A549 (cell line): ENCODE results near the gene RAD18. TPM values are rescaled to one million over a fixed set of nuclear protein-coding genes. Genes with fewer than 3 reads are reported as not detected.

Experiments used
- ATAC-seq, 2 experiments: fragments of 200-7000 bp in 1 of 2; fragments of >200 bp in 1 of 2; cut with Nextera tagmentation in 1 of 2; cut with Tn5 transposase in 1 of 2; 3 replicates each; pipeline versions ENCODE4 v1.8.0 to v1.9.1; 2018 to 2020; ENCODE audit warnings: mild to moderate bottlenecking in 1 of 2, moderate library complexity in 1 of 2
- CTCF ChIA-PET: fragments of 300-600 bp; sonication (Branson Sonifier 250); formaldehyde crosslinking; extraction: SDS; loops from one replicate; lab custom pipeline; 2021; ENCODE audit warnings: antibody characterized with exemption, inconsistent platforms; lab: Yijun Ruan, JAX
- POLR2A ChIA-PET: fragments of 350-600 bp; formaldehyde crosslinking; extraction: SDS; loops from one replicate; lab custom pipeline; 2021; ENCODE audit warnings: antibody characterized with exemption, inconsistent platforms; lab: Yijun Ruan, JAX
- DNase-seq, 2 experiments: peaks; one replicate each; pipeline versions ENCODE4 v3.0.0 to v3.0.0-alpha.2; 2011 to 2016; ENCODE audit warnings: low read depth in 1 of 2, low spot score in 1 of 2
- FAIRE-seq: peaks from 2 replicates; lab custom pipeline; 2011; peaks lifted over from hg19 to GRCh38; lab: Jason Lieb, UNC
- H3K27ac ChIP-seq, 2 experiments: fragments of >200 bp; sonication (Bioruptor Twin); formaldehyde crosslinking; 3 replicates each; pipeline ENCODE4 v1.5.1; 2016 to 2017
- H3K4me1 ChIP-seq: fragments of >200 bp; sonication (Bioruptor Twin); formaldehyde crosslinking; 3 replicates; pipeline ENCODE4 v1.6.1; 2016
- H3K4me2 ChIP-seq: fragments of >200 bp; sonication (Bioruptor Twin); formaldehyde crosslinking; 3 replicates; pipeline ENCODE4 v1.6.1; 2016
- H3K4me3 ChIP-seq: fragments of >200 bp; sonication (Bioruptor Twin); formaldehyde crosslinking; 3 replicates; pipeline ENCODE4 v1.5.1; 2016
- H3K9me3 ChIP-seq: fragments of >200 bp; sonication (Bioruptor Twin); formaldehyde crosslinking; 3 replicates; pipeline ENCODE4 v1.6.1; 2016
- ATOH8 ChIP-seq: fragments of 250-450 bp; sonication (Bioruptor Pico); IDR thresholded peaks from 2 replicates; pipeline ENCODE4 v1.5.0; 2020; ENCODE audit warnings: low read depth, mild to moderate bottlenecking, moderate library complexity
- CBX2 ChIP-seq: fragments of 200-600 bp; sonication (generic); IDR thresholded peaks from 2 replicates; pipeline ENCODE4 v1.6.1; 2016; ENCODE audit warnings: low read depth, mild to moderate bottlenecking, borderline replicate concordance
- CEBPB ChIP-seq, 2 experiments: fragments of >200 bp in 1 of 2; sonication (Bioruptor Twin) in 1 of 2; formaldehyde crosslinking in 1 of 2; IDR thresholded peaks; 2 replicates each; pipeline ENCODE4 v1.6.1; 2012 to 2016
- CHD2 ChIP-seq: fragments of 150-350 bp; IDR thresholded peaks from 2 replicates; pipeline ENCODE4 v1.6.1; 2014; ENCODE audit warnings: low read length; ENCODE audit not compliant: partially characterized antibody
- CHD4 ChIP-seq: fragments of 200-600 bp; sonication (generic); IDR thresholded peaks from 2 replicates; pipeline ENCODE4 v1.6.1; 2016; ENCODE audit warnings: antibody characterized with exemption, mild to moderate bottlenecking, borderline replicate concordance
- CTCF ChIP-seq: fragments of >200 bp; sonication (Bioruptor Twin); formaldehyde crosslinking; IDR thresholded peaks from 3 replicates; pipeline ENCODE4 v1.5.1; 2016
- EHF ChIP-seq: fragments of 250-450 bp; sonication (Bioruptor Pico); IDR thresholded peaks from 2 replicates; pipeline ENCODE4 v1.5.0; 2020; ENCODE audit warnings: mild to moderate bottlenecking
- ELK1 ChIP-seq: fragments of 150-350 bp; IDR thresholded peaks from 2 replicates; pipeline ENCODE4 v1.6.1; 2014; ENCODE audit warnings: low read depth, mild to moderate bottlenecking, low read length
- EP300 ChIP-seq, 2 experiments: fragments of >200 bp; sonication (Bioruptor Twin); formaldehyde crosslinking; IDR thresholded peaks; 2 replicates in 1 of 2; 3 replicates in 1 of 2; pipeline ENCODE4 v1.6.1; 2016 to 2017
- FOSB ChIP-seq: fragments of 250-450 bp; sonication (Bioruptor Pico); IDR thresholded peaks from 2 replicates; pipeline ENCODE4 v1.5.0; 2020; ENCODE audit warnings: mild to moderate bottlenecking, moderate library complexity
- FOXS1 ChIP-seq: fragments of 250-450 bp; sonication (Bioruptor Pico); IDR thresholded peaks from 2 replicates; pipeline ENCODE4 v1.5.0; 2020; ENCODE audit warnings: mild to moderate bottlenecking, moderate library complexity
- HDAC2 ChIP-seq: fragments of 200-600 bp; sonication (generic); IDR thresholded peaks from 2 replicates; pipeline ENCODE4 v1.6.1; 2016
- HMGXB4 ChIP-seq: fragments of 250-450 bp; sonication (Bioruptor Pico); IDR thresholded peaks from 2 replicates; pipeline ENCODE4 v1.5.0; 2021; ENCODE audit warnings: mild to moderate bottlenecking, moderate library complexity, borderline replicate concordance
- HOXA7 ChIP-seq: fragments of 250-450 bp; sonication (Bioruptor Pico); IDR thresholded peaks from 2 replicates; pipeline ENCODE4 v1.5.0; 2020; ENCODE audit warnings: mild to moderate bottlenecking, moderate library complexity
- MAFK ChIP-seq: fragments of 450-650 bp; IDR thresholded peaks from 2 replicates; pipeline ENCODE4 v1.6.1; 2014; ENCODE audit not compliant: partially characterized antibody
- MAX ChIP-seq: IDR thresholded peaks from 2 replicates; pipeline ENCODE4 v1.6.1; 2012
- MAZ ChIP-seq: fragments of 150-350 bp; IDR thresholded peaks from 2 replicates; pipeline ENCODE4 v1.6.1; 2014; ENCODE audit warnings: antibody characterized with exemption, low read depth, low read length, borderline replicate concordance
- MYC ChIP-seq: IDR thresholded peaks from 2 replicates; pipeline ENCODE4 v1.6.1; 2012; ENCODE audit warnings: mild to moderate bottlenecking, inconsistent platforms, low read length, improper control_type of control experiment, borderline replicate concordance
- PBX3 ChIP-seq: IDR thresholded peaks from 2 replicates; pipeline ENCODE4 v1.6.1; 2012
- PHF8 ChIP-seq: fragments of 200-600 bp; sonication (generic); IDR thresholded peaks from 2 replicates; pipeline ENCODE4 v1.6.1; 2016; ENCODE audit warnings: low read depth, mild to moderate bottlenecking, antibody characterized with exemption, moderate library complexity, borderline replicate concordance
- POLR2AphosphoS2 ChIP-seq: conservative IDR thresholded peaks from 2 replicates; pipeline ENCODE4 v1.6.1; 2012; ENCODE audit warnings: low read length, improper control_type of control experiment, inconsistent platforms
- RAD21 ChIP-seq, 2 experiments: fragments of >200 bp in 1 of 2; sonication (Bioruptor Twin) in 1 of 2; formaldehyde crosslinking in 1 of 2; IDR thresholded peaks in 1 of 2; conservative IDR thresholded peaks in 1 of 2; 2 replicates in 1 of 2; 3 replicates in 1 of 2; pipeline ENCODE4 v1.6.1; 2012 to 2018; ENCODE audit warnings: inconsistent platforms in 1 of 2
- RARB ChIP-seq: fragments of 250-450 bp; sonication (Bioruptor Pico); IDR thresholded peaks from 2 replicates; pipeline ENCODE4 v1.8.0; 2021; ENCODE audit warnings: mild to moderate bottlenecking, moderate library complexity
- RCOR1 ChIP-seq: fragments of 150-350 bp; IDR thresholded peaks from 2 replicates; pipeline ENCODE4 v1.6.1; 2014; ENCODE audit warnings: antibody characterized with exemption, low read length, low read depth
- RNF2 ChIP-seq: fragments of 200-600 bp; sonication (generic); IDR thresholded peaks from 2 replicates; pipeline ENCODE4 v1.6.1; 2016; ENCODE audit warnings: low read depth, mild to moderate bottlenecking, antibody characterized with exemption, moderate library complexity, borderline replicate concordance
- SMC3 ChIP-seq: fragments of >200 bp; sonication (Bioruptor Twin); formaldehyde crosslinking; IDR thresholded peaks from 3 replicates; pipeline ENCODE4 v1.6.1; 2018; ENCODE audit warnings: inconsistent platforms
- TFCP2L1 ChIP-seq: fragments of 250-450 bp; sonication (Bioruptor Pico); IDR thresholded peaks from 2 replicates; pipeline ENCODE4 v1.5.0; 2021; ENCODE audit warnings: mild to moderate bottlenecking
- TP53 ChIP-seq: fragments of 250-450 bp; sonication (Bioruptor Pico); IDR thresholded peaks from 2 replicates; pipeline ENCODE4 v1.5.0; 2021; ENCODE audit warnings: mild to moderate bottlenecking, moderate library complexity
- ZC3H11A ChIP-seq: fragments of 450-650 bp; IDR thresholded peaks from 2 replicates; pipeline ENCODE4 v1.6.1; 2014; ENCODE audit warnings: antibody characterized with exemption, mild to moderate bottlenecking
- ZNF302 ChIP-seq: fragments of 250-450 bp; sonication (Bioruptor Pico); IDR thresholded peaks from 2 replicates; pipeline ENCODE4 v1.9.0; 2021; ENCODE audit warnings: inconsistent platforms, mild to moderate bottlenecking, moderate library complexity
- WGBS: methylation state at CpG from one replicate; pipeline ENCODE4 v1.1.6; 2017; ENCODE audit errors: missing lambda C conversion rate; 5-methylcytosine and 5-hydroxymethylcytosine counted together
- polyA plus RNA-seq, 4 experiments: library from polyadenylated mRNA; depleted of rRNA in 3 of 4; stranded (reverse); fragments of >200 nt; fragmentation: RNase III in 1 of 4; extraction: RNeasy Plus Mini Kit Qiagen cat#74134 plus additional on column Dnase treatment in 1 of 4; gene quantifications; 2 replicates in 3 of 4; 3 replicates in 1 of 4; pipeline ENCODE4 v1.2.3, GENCODE V29; 2011 to 2017

RAD18 gene
- polyA plus RNA-seq, 2 of the 4 experiments (the other 2 are of a cell fraction) = 11.8 to 23.2 TPM

- TF ChIP-seq SMC3 (no peak), HDAC2 (peak; percentile 82; the same call in 1 of the 2 replicates), MAFK (no peak), MAZ (no peak), CTCF (no peak), CBX2 (no peak), RNF2 (no peak), ELK1 (no peak), EP300 (IDR thresholded peaks at IDR 0.05) (no peak), PHF8 (peak; percentile 62; the same call in 1 of the 2 replicates), MAX (peak; percentile 79), TFCP2L1 (CRISPR knock-in tag) (no peak), ATOH8 (CRISPR knock-in tag) (no peak), HMGXB4 (CRISPR knock-in tag) (no peak), MYC (no peak), TP53 (CRISPR knock-in tag) (no peak), FOSB (CRISPR knock-in tag) (no peak)
Measured at GRCh38 chr3:8963137-8963853, at the start of gene RAD18 (continued).

GRCh38 chr3:9012521-9012920 is 49.2 kb upstream of the RAD18 start:
- CTCF ChIA-PET = interaction anchor here (0.6 to 1.5 kb wide), 8 partner anchors 9 to 309 kb away, joined by 3 to 7 read pairs (median 4); partner anchors contain the start of gene OXTR
- ATAC-seq = no peak
- 89% methylated on average over 2 of the region's 2 CpGs for WGBS

More at GRCh38 chr3:9012521-9012920, 49.2 kb upstream of the RAD18 start:
- no peaks in the 10 kb centered on the region for H3K9me3 ChIP-seq
- no peak for TF ChIP-seq FOXS1 (CRISPR knock-in tag)
- TF ChIP-seq CBX2 = no peak
- TF ChIP-seq POLR2AphosphoS2 = no peak
- no peak for TF ChIP-seq EP300 (IDR thresholded peaks at IDR 0.05)
- TF ChIP-seq ZNF302 (CRISPR knock-in tag) = no peak
- no peak for TF ChIP-seq CEBPB (IDR thresholded peaks at IDR 0.05)
- no peak for TF ChIP-seq HOXA7 (CRISPR knock-in tag)
- no peak for TF ChIP-seq TP53 (CRISPR knock-in tag)
- no peak for TF ChIP-seq PBX3
- no peak for TF ChIP-seq CHD2
- TF ChIP-seq ZC3H11A = no peak
- TF ChIP-seq RARB (CRISPR knock-in tag) = no peak
- TF ChIP-seq ATOH8 (CRISPR knock-in tag) = no peak
- TF ChIP-seq CHD4 = no peak
- TF ChIP-seq RAD21 (conservative IDR thresholded peaks at IDR 0.05 in 1 of 2, IDR thresholded peaks at IDR 0.05 in 1 of 2) = no peak
- no peak for TF ChIP-seq MAX
- TF ChIP-seq RCOR1 = no peak
- no peak for TF ChIP-seq EHF (CRISPR knock-in tag)
- TF ChIP-seq RNF2 = no peak
- TF ChIP-seq, all 56 proteins: peak for 0
- Histone ChIP-seq H3K4me1 (no peaks in the 10 kb centered on the region), H3K4me2 (no peak overlapping the region), H3K4me3 (no peak overlapping the region), H3K27ac (no peak overlapping the region)
- DNase-seq (no peak), FAIRE-seq (no peak)
- POLR2A ChIA-PET = no interaction called here
